A673 (cell line): ENCODE results near the gene SCN9A.

Experiments used
- EZH2 ChIP-seq: fragments of 200-600 bp; sonication (generic); IDR thresholded peaks from 2 replicates; pipeline ENCODE4 v1.6.1; 2017; ENCODE audit warnings: borderline replicate concordance, low read depth, mild to moderate bottlenecking, mixed read lengths, antibody characterized with exemption, low read length; ENCODE audit not compliant: poor library complexity, severe bottlenecking
- TF ChIP-seq, protein P1 (sequence below): fragments of 300-800, 200-600 bp; sonication (generic); conservative IDR thresholded peaks from 2 replicates; pipeline ENCODE4 v1.5.1; 2017; ENCODE audit warnings: low read depth, mild to moderate bottlenecking, antibody characterized with exemption, low read length, moderate library complexity, mixed read lengths

GRCh38 chr2:166179201-166179600 lies 196.5 kb downstream of the SCN9A start:
- TF ChIP-seq, protein P1, sequence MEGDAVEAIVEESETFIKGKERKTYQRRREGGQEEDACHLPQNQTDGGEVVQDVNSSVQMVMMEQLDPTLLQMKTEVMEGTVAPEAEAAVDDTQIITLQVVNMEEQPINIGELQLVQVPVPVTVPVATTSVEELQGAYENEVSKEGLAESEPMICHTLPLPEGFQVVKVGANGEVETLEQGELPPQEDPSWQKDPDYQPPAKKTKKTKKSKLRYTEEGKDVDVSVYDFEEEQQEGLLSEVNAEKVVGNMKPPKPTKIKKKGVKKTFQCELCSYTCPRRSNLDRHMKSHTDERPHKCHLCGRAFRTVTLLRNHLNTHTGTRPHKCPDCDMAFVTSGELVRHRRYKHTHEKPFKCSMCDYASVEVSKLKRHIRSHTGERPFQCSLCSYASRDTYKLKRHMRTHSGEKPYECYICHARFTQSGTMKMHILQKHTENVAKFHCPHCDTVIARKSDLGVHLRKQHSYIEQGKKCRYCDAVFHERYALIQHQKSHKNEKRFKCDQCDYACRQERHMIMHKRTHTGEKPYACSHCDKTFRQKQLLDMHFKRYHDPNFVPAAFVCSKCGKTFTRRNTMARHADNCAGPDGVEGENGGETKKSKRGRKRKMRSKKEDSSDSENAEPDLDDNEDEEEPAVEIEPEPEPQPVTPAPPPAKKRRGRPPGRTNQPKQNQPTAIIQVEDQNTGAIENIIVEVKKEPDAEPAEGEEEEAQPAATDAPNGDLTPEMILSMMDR, result peak; percentile 49; the same call in 1 of the 2 replicates
- no peak for TF ChIP-seq EZH2
